ENCODE data around the gene LRRC52.

Gene LRRC52

DNA sequence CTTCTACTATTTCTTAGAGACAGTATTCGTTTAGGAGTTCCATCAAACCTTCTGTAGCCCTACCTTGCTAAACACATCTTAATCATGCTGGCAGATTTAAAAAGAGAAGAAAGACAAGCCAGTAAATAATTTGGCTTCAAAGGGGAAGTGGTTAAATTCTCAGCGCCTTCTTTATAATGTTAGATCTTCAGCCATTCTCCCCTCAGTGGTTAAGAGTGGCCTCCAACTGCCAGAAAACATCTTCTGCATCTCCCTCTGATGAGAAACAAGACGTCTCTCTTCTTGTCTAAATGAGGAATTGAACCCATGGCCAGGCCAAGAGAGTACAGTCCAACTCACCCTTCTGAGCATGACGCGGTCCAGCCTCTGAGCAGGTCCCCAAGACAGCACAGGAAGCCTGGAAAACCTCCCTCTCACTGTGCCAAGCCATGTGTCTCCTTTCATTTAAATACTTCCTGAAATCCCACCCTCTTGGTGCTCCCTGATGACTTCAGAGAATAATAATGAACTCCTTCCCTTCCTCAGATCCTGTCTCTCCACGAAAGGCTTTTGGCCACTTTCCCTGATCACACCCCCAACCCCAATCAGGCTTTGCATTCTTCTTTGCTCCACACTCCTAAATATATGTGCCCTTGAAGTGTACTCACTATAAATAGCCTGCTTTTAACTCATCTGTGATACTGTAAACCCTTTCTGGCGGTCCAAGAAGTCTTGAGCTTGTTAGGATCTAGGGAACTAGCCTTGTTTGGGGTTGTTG lies 16.4 kb upstream of the LRRC52 start:
- TF ChIP-seq, protein P1, sequence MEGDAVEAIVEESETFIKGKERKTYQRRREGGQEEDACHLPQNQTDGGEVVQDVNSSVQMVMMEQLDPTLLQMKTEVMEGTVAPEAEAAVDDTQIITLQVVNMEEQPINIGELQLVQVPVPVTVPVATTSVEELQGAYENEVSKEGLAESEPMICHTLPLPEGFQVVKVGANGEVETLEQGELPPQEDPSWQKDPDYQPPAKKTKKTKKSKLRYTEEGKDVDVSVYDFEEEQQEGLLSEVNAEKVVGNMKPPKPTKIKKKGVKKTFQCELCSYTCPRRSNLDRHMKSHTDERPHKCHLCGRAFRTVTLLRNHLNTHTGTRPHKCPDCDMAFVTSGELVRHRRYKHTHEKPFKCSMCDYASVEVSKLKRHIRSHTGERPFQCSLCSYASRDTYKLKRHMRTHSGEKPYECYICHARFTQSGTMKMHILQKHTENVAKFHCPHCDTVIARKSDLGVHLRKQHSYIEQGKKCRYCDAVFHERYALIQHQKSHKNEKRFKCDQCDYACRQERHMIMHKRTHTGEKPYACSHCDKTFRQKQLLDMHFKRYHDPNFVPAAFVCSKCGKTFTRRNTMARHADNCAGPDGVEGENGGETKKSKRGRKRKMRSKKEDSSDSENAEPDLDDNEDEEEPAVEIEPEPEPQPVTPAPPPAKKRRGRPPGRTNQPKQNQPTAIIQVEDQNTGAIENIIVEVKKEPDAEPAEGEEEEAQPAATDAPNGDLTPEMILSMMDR (IDR thresholded peaks at IDR 0.05), result no peak

DNA sequence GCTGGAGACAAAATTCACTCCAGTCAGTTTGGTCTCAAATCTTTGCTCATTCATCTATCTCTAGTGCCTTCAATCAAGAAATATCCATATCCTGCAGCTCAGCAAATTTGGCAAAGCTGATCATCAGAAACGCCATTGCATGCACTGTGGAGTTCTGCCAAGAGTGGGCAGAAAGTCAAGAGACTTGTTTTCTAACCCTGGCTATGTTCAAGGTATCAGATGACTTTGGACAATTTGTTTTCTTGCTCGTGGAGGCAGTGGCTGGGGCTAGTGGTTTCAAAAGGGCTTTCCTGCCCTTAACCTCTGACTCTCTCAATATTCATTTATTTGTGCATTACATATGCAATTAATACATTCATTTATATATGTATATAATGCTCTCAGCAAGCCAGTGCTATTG lies 12.8 kb upstream of the LRRC52 start:
- TF ChIP-seq, protein P1 (IDR thresholded peaks at IDR 0.05), result no peak

DNA sequence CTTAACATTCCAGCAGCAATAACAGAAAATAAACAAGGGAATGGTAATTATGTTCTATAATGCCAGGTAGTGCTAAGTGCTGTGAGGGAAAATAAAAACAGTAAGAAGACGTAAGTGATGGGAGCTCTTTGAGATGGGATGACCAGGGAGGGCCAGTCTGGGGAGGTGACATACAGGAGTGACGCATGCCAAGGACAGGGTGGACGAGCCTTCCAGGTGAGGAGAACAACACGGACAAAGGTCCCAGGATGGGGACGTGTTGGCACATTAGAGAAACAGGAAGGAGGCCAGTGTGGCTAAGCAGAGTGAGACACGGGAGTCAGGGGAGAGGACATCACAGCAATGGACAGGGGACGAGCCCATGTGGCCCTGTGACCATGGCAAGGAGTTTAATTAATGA lies 11.7 kb upstream of the LRRC52 start:
- TF ChIP-seq, protein P1 (IDR thresholded peaks at IDR 0.05), result no peak

DNA sequence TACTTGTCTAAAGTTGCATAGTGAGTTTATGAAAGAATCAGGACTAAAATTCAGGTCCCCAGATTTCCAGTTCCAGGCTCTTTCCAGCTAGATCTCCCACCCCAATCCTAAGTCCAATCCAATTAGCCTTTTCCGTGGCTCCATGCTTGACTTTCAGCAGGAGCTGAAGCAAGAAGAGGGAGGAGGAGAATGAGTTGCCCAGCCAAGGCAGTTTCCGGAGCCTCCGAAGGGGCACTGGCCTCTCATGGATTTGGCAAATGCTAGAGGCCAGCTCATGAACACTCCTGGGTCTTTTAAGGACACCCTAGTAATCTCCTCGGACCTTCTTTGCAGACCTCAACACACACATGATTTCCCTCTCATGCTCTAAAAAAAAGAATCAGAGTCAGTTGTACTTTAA lies 10.5 kb upstream of the LRRC52 start:
- TF ChIP-seq, protein P1 (IDR thresholded peaks at IDR 0.05), result no peak

DNA sequence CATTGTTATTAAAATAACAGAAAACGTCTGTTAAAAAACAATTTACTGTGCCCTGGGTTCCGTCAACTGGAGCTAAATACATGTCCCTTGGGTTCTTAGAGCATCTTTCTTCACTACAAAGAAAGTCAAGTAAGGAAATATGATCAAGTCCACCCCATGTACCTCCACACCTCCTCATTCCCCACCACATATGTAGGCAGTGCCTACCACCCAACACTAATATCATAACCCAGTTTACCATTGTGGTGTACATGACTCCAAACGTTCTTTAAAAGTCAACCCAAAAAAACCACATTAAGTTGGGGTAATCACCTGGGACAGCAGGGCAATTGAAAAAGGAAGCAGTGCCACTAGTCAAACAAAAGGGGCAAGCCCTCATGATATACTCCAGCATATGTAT lies 7.8 kb upstream of the LRRC52 start:
- TF ChIP-seq, protein P1 (IDR thresholded peaks at IDR 0.05), result no peak

DNA sequence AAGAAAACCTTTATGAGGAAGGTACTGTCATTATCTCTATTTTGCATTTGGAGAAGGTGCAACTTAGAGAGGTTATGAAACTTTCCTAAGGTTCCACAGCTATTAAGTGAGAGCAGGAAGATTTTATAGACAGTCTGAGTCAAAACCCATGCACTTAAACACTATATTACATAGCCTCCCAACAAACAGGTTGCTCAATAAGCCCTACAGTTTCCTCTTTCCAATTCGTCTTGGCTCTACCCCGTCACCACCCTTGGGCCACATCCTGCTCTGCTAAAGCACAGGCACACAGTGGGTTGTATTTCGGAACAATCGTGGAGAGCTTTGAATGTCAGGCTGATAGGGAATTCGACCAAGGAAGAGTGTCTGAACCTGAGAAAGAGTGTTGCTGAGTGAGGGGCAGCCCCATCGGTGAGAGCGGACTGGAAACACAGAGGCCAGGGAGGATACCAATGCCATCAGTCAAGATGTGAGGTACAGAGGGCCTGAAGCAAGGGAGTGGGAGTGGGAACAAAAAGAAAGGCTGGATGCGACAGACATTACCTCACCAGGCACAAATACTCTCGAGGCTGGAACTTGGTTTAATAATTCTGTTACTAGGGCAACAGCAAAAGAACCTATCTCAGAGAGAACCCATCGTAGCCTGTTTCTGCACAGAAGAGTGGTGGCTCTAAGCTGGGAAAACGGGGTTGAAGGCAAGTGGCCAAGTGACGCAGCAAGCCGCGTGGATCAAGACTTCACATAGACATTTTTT lies 6.3 kb upstream of the LRRC52 start:
- TF ChIP-seq, protein P1 (IDR thresholded peaks at IDR 0.05), result no peak

DNA sequence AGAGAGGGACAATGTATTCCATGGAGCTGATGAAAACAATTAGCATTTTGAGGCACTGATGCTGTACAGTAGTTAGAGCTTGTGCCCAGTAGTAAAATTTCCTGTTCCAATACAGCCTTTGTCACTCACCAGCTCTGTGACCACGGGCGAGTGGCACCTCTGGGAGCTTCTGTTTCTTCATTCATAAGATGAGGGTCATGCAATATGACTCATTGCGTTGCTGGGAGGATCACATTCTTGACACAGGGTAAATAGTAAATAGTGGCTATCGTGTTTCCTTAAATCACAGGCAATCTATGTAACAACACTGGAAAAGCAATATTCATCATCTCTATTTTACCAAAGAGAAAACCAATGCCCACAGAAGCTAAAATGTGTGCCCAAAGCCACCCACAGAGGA lies 4.5 kb upstream of the LRRC52 start:
- TF ChIP-seq, protein P1 (IDR thresholded peaks at IDR 0.05), result no peak
